Measurements from ENCODE around the gene SRD5A3.

SRD5A3 gene

DNA sequence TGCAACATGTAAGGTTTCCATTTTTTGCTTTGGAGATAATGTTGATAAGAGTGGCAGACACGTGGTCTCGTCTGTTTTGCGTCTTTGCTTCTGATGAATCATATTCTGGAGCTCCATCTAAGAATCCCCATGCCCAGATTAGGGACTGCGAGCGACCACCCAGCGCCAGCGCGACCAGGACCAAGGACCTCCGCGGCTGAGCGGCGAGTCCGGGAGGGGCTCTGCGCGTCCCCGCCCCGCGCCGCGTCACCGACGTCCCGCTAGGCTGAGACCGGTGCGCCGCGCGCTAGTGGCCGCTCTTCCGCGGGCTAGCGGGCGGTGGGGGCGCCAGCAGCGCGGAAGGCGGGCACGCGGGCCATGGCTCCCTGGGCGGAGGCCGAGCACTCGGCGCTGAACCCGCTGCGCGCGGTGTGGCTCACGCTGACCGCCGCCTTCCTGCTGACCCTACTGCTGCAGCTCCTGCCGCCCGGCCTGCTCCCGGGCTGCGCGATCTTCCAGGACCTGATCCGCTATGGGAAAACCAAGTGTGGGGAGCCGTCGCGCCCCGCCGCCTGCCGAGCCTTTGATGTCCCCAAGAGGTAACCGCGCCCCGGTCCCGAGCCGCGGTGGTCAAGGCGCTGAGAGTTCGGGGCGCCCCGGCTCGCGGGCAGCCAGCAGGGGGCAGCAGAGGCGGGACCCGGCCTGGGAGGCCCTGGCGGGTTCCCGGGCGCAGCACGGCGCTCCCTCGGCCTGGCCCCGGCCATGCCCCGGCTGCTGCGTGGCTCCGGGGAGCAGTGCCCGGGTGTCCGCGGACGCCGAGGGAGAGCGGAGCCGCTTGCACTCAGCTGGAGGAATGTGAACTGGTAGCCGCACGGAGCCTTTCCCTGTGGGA lies at the start of gene SRD5A3:
TSS of gene SRD5A3 (plus strand) at position 263 of the 871 bp plus-strand sequence. CDS start at position 358, 95 bp downstream.
- peak; percentile 45 for DNase-seq

DNA sequence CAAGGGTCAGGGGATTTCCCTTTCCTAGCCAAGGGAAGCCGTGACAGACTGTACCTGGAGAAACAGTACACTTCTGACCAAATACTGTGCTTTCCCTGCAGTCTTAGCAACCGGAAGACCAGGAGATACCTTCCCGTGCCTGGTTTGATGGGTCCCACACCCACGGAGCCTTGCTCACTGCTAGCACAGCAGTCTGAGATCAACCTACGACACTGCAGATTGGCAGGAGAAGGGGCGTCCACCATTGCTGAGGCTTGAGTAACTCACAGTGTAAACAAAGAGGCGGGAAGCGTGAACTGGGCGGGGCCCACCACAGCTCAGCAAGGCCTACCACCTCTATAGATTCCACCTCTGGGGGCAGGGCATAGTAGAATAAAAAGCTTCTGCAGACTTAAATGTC lies 48.7 kb upstream of the SRD5A3 start:
- no peak for DNase-seq

DNA sequence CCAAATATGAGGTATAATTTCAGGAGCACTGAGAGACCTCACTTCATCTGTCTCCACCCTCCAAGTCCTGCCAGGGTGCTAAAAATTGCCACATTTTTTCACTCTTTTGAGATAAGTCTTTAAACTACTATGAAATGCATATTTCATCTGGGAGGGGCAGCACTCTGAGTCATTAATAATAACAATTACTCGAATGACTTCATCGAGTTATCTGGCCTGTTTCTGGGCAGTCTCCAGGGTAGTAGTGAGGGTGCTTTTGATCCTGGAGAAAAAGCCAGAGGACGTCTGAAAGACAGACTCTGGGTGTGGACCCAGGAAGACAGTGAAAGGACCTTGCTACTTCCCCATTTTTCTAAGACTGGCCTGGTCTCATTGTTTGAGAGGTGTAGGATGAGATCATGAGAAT lies 42.3 kb upstream of the SRD5A3 start:
- DNase-seq, result no peak

DNA sequence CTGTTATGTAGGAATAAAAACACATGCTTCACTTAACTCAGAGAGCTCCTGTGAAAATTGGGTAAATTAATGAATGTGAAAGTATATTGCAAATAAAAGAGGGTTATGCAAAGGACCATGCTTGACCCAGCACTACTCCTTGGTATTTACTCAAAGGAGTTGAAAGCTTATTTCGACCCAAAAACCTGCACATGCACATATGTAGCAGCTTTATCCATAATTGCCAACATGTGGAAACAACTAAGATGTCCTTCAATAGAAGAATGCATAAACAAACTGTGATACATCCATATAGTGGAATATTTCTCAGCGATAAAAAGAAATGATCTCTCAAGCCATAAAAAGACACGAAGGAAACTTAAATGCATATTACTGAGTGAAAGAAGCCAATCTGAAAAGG lies 41.7 kb upstream of the SRD5A3 start:
- DNase-seq, result no peak

DNA sequence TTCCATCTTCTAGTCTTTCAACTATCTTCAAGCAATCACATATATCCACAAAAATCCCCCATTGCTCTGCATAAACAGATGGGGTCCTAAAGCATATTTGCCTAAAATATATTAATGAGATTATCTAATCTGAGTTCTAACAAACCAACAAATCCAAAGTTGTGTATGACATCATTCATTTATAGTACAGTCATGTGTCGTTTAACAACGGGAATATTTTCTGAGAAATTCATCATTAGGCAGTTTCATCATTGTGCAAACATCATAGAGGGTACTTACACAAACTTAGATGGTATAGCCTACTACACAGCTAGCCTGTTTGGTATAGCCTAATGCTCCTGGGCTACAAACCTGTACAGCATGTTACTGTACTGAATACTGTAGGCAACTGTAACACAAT lies 38.0 kb upstream of the SRD5A3 start:
- no peak for DNase-seq

DNA sequence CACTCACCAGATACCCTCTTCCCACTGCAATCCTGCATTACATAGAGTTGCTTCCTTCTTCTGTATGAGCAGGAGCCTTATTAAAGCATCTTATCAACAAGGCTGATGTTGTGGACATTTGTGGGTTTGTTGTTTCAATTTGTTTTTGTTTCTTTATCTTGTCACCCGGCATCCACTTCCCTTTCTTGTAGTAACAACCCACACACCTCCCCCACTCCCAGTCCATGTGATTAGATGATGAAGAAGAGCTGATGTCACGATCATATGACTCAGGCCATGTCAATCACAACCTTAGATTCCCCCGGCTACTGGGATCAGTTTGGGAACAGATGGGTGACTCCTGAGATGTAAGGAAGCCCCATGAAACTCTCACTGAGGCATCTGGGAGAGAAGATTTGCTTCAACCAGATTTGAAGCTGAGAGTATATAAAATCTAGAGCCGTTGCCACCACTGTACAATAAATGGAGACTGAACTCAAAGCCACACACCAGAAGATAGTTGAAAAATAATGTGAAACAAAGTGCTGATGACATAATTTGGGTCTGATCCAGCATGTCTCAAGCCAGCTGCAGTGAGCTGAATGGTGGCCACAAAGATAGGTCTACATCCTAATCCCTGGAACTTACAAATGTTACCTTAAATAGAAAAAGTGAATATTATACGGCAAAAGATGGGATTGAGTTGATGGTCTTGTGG lies 34.1 kb upstream of the SRD5A3 start:
- DNase-seq, result no peak

DNA sequence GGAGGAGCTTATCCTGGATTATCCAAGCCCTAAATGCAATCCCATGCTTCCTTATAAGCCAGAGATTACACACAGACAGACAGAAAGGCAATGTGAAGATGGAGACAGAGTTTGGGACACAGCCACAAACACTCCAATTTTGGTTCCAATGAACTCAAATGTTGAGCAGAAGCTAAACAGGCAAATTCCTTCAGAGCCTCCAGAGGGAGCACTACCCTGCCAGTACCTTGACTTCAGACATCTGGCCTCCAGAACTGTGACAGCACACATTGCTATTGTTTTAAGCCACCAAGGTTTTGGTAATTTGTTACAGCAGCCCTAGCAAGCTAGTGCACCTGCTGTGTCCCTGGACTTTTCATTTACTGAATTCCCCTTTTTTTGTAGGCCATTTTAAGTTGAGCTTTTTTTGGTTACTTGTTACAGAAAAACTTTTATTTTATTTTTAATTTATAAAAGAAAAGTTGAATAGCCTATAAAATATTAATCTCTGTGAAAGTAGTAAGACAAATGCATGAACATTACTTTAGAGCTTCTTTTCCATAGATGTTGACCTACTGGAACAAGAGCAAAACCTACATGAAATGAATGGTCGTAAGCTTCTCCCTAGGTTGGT lies 33.4 kb upstream of the SRD5A3 start:
- DNase-seq, result no peak

DNA sequence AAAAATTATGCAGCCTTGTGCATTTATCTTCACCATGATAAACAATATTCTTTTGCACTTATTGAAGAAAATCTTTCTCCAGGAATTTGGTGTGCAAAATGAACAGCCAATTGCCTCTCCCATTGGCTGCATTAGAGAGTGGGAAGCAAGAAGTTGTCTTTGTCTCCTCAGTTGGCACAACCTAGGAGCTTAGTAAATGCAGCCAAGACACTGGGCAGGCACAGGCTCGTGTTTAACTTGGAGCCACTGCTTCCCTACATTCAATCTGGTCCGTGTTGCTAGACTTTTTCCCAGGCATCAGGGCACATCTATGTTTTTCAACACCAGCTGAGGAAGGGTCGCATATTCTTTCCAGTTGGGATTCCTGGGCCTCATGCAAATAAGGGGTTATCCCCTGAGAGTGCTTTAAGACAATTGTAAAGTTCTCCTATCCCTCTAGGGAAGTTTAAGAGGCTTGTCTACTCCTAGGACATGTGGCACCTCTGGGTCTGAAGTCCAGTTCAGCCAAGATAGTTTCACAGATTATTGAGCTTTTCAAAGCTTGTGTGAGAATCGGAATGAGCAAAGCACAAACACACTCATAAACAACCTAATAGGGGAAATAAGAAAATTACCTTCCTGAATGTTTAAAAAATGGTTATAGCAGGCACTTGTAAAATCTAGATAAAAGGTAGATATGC lies 31.8 kb upstream of the SRD5A3 start:
- DNase-seq, result no peak

DNA sequence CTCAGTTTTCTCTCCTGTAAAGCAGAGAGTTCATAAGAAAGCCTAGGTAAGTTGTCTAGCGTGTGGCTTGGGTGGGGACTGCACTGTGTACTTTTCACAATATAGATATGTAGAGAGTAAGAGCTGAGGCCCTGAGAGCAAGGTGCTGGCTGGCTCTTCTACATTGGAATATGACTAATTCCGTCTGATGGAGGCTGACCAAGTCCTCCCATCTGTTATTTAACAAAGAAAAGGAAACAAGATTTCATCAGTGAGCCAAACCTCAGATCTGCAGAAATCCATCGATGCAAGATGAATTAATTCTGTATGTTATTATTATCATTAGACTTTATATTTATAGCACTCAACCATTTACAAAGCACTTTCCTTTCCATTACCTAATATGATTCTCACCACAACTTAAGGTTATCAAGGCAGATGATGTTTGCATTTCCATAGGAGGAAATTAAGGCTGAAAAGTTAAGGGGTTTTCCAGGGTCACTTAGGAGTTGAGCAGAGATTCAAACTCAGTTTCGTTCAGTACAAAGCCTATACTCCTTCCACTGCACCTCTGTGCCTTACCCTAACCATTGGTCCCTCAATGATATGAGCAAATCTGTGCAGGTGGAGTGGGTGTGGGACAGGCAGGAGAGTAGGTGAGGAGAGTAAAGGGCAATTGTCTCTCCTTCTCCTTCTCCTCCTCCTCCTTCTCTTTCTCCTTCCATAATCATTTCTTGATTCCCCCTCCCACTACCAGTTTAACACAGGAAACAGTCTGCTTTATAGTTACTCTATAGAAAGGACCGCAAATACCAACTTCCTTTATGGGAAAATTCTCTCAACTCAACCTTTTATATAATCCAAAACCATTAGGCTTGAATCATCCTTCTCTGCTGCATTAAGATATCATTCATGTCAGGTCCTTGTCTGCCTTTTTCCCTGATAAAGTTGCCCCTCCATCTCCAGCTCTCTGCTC lies 27.6 kb upstream of the SRD5A3 start:
- DNase-seq, result no peak

DNA sequence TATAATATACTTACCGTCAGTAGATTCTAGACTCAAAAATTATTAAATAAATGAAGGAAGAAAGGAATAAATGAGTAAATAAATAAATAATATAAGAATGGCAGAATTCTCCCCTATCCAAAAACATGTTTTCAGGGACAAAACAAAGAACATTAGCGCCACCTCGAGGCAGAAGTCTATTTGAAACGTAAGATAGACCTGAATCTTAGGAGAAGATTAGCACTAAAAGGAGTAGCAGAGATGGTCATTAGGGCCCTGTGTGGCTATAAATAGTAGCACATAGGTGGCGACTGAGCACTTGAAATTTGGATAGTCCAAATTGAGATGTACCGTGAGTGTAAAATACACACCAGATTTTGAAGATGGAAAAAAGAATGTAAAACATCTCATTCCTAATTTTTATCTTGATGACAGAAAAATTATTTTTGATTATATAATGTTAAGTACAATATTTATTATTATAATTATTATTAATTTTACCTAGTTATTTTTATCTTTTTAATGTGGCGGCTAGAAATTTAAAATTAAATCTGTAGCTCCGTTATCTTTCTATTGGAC lies 24.3 kb upstream of the SRD5A3 start:
- peak; percentile 22 for DNase-seq

DNA sequence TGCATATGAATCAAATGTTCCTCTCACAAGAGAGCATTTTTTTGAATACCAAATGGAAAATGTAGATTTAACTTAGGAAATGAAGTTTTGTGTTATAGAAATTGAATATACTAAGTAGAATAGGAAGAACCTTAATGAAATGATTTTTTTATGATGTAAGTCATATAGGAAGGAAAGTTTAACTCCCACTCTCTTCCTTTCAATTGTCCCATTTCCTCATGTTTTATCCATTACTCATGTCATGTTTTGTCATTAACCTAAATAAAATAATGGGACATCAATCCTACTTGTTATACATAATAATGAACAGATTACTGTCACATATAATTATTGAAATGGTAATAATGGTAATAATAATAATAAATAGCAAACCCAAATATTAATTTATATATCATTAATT lies 22.7 kb upstream of the SRD5A3 start:
- DNase-seq, result no peak

DNA sequence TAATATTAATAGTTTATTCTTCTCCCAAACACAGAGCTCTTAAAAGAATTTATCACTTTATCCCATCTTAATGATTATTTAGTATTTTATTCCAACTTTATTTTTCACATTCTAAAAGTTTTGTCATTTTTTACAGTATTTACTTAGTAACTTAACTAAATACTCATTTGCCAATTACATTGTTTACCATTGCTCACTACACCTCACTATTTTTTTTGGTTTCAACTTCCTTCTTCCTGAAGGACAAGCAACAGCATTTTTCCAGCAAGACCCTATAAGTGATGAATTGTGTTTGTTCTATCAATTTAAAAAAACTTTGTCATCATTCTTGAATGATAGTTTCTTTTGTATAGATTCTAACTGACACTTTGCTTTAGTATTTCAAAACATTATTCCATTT lies 19.4 kb upstream of the SRD5A3 start:
- DNase-seq, result no peak

DNA sequence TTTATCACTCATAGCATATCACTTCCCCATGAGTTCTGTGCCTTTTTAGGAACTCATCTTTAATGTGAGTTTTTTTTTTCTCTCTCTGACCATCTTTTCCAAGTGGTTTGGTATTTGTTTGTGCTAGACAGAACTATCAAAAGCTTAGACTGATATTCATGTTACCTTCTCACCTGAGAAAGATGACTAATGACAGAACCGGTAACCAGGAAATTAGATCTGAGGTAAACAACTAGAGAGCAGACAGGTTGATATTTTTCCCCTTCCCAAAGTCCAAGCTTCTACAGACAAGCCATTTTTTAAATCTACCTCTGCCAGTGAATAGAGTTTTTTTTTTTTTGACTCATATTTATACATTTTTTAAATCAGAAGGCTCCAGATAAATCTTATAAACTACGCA lies 17.0 kb upstream of the SRD5A3 start:
- DNase-seq, result no peak

DNA sequence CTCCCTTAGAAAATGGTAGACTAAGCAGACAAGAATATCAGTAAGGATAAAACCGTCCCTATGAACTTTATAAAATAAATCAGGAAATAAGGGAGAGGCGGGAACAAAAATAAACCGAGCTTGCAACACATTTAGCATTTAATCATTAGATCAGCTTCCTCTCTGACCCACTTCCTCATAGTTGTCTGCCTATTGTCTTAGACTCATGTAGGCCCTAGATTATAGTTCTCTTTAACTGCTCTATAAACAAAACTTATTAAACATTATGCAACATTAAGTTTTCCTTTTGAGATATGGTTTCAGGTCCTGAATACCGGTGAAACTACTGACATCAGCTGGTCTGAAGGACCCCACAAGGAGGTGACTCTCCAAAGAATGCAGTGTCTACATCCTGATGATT lies 15.8 kb upstream of the SRD5A3 start:
- DNase-seq, result no peak

DNA sequence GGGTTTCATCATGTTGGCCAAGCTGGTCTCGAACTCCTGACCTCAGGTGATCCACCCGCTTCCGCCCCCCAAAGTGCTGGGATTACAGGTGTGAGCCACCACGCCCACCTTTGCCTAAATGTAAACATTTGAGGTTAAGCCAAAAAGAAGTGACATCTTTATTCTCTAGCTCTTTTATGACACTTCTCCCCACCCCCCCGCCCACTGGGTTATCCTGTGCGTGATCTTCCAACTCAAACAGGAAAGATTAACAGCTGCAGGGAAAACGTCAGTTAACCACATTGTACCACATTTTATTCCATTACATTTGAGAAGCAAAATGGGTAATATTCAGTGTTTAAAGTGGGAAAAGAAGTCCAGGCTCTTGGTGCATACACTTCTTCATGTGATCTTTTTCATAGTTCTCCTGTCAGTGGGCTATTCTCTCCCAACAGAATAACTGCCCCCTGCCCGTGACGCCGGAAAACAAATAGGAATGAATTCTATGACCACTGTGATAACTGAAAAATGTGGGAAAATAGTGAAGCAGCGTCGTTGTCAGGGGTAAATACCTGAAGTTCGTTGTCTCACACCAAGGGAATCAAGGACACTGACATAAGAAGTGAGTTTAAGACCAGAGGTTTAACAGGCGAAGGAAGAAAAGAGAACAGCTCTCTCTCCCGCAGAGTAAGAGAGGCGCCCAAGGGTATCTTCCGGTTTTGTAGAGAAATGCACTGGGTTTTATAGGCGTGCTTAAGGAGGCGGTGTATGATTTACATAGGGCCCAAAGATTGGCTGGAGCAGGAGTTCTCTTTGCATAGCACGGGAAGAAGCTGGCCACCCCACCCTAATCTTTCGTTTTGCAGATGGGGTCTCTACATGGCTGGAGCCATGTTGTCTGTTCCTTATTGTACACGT lies 9.7 kb upstream of the SRD5A3 start:
- DNase-seq, result peak; percentile 56

DNA sequence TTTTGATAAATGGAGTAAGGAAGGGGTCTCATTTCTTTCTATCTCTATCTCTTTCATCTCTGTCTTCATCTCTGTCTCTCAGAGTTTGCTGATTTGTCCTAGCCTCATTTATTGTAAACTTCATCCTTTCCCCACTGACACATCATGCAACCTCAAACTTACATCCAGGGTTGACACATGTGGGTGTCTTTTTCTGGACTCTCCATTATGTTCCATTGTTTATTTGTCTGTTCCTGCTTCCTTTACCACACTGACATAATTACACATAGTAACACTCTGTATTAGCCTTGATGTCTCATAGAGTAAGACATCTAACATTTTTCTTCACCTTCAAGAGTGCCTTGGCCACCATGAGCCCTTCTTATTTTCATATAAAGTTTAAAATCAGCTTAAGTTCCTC lies 8.1 kb upstream of the SRD5A3 start:
- no peak for DNase-seq

DNA sequence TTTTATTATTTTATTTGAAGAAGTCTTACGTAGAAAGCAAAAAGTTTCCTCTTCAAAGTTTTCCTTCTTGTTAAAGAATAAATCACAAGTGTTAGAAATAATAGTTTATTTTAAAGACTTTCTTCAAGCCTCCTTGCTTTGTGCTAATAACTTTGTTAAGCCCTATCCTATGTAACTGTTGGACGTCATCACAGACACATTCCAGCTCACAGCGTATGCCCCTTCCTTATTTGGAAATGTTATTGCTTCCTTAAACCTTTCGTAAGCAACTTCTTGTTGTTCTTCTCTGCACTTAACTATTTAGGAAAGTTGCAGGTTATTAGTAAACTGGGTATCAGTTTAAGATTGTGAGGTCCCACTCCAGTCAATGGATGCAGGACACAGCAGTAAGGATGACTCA lies 7.6 kb upstream of the SRD5A3 start:
- no peak for DNase-seq

DNA sequence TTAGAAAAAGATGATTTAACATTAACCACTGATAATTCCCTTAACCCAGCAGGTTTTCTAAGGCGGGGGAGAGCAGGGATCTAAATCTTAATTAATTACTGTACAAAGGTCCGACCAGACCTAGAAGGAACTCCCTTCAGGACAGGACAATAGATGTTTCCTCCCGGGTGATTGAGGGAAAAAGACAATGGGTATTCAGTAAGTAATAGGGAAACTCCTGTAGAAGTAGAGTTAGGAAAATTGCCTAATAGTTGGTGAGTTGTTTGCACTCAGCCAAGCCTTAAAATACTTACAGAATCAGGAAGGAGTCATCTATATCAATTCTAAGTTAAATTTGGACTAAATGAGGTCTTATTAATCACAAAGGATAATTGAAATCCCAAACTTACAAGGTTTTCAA lies 5.8 kb upstream of the SRD5A3 start:
- DNase-seq, result no peak

DNA sequence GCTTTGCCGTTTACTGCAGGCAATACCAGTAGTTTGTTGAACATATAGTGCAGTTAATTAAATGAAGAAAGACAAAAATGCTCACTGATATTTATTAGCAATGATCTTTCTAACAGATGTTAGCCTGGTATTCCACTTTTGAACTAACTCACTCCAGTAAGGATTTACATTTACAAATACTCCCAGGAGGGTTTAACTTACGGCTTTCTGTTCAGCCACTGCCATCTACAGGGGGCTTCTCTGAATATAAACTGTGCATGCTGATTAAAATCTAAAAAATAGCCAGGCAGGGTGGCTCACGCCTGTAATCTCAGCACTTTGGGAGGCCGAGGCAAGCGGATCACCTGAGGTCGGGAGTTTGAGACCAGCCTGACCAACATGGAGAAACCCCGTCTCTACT lies 2.2 kb upstream of the SRD5A3 start:
- DNase-seq, result no peak

DNA sequence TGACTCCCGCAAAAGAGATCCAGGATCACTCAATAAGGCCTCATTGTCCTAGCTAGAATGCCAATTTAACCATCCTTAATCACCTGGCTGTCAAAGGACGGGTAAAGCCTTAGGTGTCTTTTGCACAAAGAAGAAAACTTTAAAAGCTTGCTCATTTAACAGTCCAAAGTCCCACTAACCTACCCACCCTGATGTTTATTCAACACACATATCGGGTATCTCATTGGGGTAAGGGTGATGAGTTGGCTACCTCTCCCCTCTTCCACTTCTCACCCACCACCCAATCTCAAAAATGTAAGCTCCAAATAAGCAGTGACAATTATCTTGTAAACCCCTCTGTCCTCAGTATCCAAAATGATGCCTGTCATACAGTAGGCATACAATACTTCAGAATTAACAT lies 988 bp upstream of the SRD5A3 start:
- no peak for DNase-seq

DNA sequence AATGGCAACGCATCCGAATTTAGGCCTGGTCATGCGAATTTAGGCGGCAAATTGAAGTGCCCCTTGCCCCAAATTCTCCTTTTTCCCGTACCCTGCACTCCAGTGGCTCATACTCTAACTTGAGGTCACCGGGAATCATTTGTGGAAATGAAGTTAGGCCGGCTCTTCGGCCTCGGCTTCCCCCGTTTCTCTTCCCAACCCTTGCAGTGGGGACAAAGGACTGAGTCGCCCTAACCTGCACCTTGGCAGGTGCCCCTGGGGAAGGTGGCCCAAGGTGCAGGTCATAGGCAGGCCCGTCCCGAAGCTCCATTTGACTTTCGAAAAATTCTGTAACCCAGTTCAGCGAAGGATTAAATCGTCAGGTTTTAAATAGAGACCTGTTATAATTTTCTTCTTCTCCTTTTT lies 811 bp downstream of the SRD5A3 start:
- no peak for DNase-seq
